M059J (cell line): ENCODE data around the gene EPN2. TPM values are rescaled to one million over a fixed set of nuclear protein-coding genes. Genes with fewer than 3 reads are reported as not detected.

Experiments used
- DNase-seq: peaks from one replicate; pipeline ENCODE4 v3.0.0-alpha.2; 2012; ENCODE audit warnings: low read depth
- total RNA-seq: library from RNA; depleted of rRNA; stranded (reverse); fragments of >200 nt; shearing (Covaris generic); gene quantifications from 2 replicates; pipeline ENCODE4 v1.2.3, GENCODE V29; 2014

The EPN2 gene
- total RNA-seq, 1 experiment from 2014 or later, result 19.1 TPM

DNA sequence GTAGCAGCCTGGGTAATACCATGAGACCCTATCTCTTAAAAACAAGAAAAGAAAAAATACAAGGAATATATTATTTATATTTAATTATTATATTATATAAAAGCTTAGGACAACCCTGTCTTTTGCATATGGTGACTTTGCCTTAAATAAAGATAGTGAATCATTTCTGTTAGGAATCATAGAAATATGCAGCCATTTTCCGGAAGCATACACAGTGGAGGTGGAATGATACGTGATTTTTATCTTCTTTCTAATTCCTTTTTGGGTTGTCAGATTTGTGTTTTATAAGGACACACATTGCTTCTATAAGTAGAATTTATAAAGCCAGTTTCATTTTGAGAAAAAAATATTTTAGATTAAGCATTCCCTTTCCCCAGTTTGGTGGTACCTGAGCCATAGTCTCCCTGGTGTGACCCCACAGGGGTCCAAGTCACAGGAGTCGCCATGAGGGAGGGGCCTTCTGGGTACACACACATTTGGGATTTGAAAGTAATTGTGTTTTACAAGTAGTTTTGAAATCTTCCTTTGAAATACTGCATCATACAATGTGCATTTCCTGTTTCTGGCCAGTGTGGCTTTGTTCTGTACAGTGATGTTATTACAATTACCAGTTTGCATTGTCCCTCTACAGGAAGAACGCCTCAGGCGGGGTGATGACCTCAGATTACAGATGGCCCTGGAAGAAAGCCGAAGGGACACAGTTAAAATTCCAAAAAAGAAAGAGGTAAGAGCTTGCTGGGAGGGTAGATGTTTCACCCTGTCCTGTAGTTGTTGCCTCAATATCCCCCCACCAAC is 74.5 kb downstream of the EPN2 start:
- DNase-seq, result peak; percentile 78

DNA sequence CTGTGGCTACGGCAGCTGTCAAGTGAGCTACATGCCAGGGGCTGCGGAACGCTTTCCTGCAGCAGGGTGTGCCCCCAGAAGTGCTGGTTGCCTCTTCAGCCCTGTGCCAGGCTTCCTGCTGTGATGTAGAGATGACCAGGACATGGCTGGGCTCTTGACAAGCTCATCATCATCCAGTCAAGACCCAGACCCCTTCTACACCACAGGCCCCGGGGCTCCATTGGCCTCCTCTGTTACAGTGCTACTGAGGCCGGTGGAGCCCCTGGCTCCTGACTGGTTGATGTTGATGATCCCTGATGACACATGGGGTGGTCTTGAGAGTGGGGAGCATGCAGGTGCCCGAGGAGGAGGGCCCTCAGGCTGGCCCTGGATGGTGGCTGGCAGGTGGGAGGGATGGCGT is 75.2 kb downstream of the EPN2 start:
- DNase-seq, result no peak

GRCh38 chr17:19313066-19313745 is 76.0 kb downstream of the EPN2 start:
- no peak for DNase-seq

- no peak for DNase-seq
Observed at GRCh38 chr17:19313746-19314651, 76.8 kb downstream of the EPN2 start.

- DNase-seq, result no peak
Observed at GRCh38 chr17:19315104-19315503, 77.9 kb downstream of the EPN2 start.

DNA sequence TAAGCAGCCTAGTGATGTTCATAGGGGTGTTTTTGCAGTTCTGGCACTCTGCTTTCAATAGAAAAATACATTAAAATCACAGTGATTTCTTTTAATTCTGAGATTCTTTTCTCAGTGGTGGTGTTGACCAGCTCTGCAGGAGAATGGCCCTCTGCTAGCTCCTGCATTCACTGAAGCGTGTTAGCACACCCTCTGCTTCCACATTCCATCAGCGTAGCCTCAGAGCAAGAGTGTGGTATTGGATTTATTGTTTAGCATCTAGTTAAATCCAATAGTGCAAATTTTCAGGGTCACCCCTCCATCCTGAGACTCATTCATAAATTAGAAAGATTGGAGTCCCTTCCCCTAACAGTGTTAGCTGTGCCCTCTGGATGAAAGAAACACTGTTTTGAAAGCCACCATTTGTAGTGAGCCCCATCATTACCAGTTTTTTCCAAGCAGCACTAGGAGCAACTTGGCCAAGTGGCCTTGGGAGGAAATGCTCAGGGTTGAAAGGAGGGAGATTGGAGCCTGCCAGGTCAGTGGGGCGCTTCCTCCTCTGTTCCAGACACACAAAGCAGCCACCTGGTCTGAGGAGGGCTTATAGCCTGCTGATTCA is 79.7 kb downstream of the EPN2 start:
- no peak for DNase-seq

DNA sequence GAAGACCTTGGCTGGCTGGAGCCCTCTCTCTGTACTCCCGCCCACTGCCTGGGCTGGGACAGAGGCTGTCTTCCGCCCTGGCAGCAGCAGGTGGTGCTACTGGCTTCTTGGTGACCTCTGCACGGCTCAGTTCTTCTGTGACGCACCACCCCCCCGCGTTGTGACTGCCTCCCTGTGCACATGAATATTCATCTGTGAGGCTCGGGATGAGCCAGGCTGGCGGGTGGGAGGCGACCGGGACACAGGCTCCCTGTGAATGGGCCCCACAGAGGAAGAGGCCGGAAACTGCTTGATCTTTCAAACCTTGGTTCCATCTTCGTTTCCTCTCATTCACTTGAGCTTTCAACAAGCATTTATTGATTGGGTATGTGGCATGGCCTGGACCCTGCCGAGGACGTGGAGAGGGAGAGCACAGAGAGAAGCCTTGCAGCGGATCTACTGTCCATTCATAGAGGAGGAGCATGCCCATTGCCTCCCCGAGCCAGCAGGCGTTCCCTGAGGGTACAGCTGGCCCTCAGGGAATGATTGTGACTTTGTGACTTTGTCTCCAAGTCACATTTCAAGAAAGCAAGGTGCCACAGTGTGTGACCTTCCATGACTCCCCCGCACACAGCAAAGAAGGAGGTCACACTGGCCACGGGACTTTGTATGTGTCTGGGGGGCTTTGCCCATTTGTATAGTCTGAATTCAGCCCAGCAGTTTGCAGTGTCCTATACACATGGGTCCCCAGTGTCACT is 80.4 kb downstream of the EPN2 start:
- peak; percentile 83 for DNase-seq

- DNase-seq, result no peak
Observed at GRCh38 chr17:19318611-19319010, 81.4 kb downstream of the EPN2 start.

DNA sequence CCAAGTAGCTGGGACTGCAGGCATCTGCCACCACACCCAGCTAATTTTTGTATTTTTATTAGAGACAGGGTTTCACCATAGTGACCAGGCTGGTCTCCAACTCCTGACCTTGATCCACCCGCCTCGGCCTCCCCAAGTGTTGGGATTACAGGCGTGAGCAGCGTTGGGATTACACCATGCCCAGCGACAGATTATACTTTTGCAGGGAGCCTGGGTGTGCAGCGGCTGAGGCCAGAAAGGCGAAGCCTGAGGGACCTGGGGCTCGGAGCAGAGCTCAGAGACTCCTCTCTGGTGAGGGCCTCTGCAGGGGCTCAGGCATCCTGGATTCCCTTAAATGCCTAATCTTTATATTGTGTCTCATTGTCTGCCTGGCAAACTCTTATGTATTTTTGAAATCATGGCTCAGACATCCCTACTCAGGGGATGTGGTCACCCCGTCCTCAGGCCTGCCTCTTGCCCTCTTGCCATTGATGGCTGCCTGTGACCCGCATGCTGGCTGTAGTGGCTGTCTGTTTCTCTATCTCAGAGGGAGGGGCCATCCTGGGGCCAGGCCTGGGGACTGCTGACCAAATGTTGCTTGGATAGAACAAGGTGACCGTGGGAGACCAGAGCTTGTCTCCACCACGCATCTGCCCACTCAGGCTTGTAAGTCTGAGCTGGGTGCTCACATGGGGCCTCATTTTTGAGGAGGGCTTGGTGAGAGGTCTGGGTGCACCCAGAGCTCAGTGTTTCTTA is 82.8 kb downstream of the EPN2 start:
- DNase-seq, result no peak

DNA sequence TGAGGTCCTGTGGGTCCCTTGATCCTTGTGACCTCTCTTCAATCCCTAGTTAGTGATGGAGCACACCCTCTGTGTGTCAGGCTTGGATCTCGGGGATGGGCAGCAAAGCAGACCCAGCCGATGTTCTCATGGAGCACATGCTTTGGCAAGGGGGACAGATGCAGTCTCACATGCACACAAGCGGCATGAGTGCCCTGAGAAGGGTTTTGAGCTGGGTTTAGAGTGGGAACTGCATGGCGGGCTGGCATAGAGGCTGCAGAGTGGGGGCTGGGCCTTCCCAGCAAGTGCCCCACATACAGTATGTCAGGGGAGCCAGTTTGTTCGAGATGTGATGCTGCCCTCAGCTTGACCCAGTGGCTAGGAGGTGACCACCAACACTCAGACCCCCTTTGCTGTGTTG is 83.7 kb downstream of the EPN2 start:
- no peak for DNase-seq

DNA sequence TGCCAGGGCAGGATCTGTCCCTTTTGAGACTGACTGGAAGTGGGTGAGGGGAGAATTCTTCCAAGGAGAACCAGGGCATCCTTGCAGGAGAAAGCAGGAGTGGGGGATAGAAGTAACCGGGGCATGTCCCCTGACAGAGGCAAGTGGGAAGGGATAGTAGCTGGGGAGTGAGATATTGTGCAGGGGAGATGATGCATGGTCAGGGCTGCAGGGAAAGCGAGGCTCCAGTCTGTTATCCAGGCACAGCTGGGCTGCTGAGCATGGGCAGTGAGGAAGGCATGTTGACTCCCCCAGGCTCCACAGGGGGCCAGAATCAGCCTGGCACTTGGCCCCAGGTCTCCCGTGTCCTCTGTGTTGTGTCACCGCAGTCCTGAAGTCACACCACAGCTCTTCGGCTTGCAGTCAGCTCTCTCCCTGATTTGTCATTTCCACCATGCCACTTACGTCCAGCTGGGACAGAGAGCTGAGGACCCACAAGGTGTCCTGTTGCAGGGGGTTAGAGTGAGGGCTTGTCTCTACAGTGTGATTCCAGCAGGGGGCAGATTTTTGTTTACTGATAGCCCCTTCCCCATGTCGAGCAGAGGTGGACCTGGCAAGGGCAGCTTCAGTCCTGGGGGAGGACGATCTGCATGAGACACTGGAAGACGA is 84.4 kb downstream of the EPN2 start:
- no peak for DNase-seq

GRCh38 chr17:19322129-19322505 is 85.0 kb downstream of the EPN2 start:
- no peak for DNase-seq

DNA sequence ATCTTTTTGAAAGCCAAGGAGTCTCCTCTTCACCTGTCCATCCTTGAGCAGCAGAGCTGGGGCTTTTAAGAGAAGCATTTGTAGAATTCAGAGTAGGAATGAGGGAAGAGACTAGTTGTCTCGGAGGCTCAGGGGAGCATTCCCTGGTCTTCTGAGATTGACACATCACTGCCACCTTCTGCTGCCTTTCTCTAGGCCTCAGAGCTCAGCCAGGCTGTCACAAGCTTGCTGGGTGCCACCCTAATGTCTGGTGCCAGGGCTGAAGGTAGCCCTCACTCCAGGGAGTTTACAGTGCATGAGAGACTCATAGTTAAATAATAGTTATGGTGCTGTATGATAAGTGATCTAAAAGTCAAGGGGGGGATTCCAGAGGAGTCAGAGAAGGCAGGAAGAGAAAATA is 85.7 kb downstream of the EPN2 start:
- DNase-seq, result no peak

DNA sequence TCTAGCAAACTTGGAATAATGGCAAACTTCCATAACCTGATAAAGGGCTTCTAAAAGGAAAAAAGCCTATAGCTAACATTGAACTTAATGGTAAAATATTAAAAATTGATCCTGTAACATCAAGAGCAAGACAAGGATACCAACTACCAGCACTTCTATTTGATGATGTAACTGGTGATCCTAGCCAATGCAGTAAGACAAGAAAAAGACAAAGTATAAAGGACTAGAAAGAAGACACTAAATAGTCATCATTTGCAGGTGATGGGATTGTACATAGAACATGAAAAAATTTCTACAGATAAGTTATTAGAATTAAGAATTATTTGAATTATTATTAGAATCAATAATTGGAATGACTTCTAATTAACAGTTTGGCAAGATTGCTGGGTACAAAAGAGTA is 88.4 kb downstream of the EPN2 start:
- no peak for DNase-seq

DNA sequence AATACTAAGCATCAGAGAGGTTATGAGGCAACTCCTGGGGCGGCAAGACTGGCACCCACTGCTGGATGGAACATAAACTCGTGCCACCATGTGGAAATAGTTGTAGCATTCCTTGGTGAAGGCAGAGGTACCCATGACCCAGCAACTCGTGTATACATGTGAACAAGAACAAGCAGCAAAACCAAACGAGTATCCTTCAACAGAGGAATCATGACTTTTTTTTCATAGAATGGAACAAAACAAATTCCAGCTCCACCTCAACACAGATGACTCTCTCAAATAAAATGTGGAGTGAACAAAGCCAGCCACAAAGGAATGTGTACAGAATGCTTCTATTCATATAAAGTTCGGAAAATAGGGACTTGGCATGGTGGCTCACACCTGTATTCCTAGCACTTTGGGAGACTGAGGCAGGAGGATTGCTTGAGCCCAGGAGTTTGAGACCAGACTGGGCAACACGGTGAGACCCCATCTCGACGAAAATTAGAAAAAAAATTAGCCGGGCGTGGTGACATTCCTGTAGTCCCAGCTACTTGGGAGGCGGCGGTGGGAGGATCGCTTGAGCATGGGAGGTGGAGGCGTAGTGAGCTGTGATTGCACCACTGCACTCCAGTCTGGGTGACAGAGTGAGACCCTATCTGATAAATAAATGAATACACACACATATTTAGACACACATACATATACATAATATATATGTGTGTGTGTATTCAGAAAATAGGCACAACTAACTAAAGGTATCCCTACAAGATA is 90.0 kb downstream of the EPN2 start:
- DNase-seq, result peak; percentile 91

DNA sequence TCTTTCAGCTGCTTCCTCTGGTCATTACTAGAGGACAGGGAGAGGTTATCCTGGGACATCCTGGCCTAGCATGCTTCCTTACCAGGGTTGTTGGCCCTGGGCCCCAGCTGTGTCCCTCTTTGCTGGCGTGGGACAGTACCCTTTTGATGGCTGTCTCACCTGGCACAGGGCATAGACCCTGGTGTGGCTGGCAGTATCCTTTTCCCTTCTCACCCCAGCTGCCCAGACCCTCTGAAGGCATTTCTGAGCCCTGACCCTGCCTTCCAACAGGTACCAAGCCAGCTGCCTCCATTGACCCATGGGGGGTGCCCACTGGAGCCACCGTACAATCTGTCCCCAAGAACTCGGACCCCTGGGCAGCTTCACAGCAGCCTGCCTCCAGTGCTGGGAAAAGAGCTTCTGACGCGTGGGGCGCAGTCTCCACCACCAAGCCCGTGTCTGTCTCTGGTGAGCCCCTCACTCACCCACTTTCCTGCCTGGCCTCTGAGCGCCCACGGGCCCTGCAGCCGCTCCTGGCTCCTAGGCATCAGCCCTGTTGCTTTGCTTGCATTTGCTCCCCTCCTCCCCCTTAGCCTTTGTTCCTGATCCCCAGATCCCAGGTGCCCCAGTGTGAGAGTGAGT is 91.4 kb downstream of the EPN2 start:
- DNase-seq, result no peak

DNA sequence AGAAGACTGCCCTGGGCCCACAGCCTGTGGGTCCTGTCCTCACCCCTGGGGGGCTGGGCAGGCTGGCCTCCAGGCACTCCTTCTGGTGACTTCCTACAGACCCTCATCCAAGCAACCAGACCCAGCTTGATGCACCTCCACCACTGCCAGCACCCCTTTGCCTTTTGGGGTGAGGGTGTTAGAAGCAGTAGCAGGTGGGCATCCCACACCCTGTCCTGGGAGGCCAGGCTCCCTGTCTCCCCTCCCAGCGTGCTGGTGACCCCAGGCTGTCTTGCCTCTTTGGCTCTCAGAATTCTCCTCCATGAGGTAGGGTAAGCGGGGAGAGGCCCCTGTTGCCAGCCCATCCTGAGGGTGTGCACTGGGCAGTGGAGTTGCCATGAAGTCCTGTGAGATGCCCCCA is 92.0 kb downstream of the EPN2 start:
- DNase-seq, result no peak

DNA sequence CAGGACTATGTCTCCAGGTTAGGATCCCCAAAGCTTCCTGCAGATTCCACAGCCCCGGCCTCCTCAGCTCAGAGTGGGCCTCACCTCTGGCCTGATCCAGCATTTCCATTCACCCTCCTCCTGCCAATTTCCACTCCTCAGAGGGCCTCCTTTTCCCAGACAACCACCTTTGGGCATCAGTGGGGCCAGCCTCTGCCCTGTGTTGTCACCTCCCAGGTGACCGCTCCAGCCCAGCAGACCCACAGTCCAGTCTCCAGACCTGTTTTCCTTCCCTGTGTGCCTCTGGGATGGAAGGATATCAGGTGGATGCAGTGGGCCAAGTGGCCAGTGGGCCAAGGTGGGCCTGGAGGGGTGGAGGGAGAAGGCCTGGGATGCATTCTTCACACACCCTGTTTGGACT is 92.7 kb downstream of the EPN2 start:
- no peak for DNase-seq

DNA sequence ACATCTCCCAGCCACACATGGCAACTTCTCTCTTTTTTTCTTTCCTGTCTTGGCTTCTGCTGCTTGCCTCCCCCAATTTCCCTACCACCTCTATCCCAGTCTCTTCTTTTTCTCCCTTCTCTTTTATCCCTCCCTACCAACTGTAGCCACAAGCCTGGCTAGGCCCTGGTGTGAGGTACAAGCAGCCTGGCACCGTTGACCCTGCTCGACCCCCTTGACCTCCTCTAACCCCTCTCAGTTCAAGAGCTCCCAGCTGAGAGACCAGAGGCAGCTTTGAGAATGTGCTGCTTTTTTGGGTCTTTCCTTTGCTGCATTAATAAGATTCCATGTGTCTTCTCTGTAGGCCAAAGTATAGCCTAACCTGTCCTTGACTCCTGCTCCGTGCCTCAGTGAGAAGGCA is 93.1 kb downstream of the EPN2 start:
- no peak for DNase-seq
